NCI-H345 treated with DMSO at 0.1 percent for 48 hours (cell line): ENCODE measurements around the gene OR2D3.
A peak's percentile ranks its signal among the peaks of the same experiment; 100 is the strongest.
"Not testable (repeated sequence)": the region's sequence is repeated elsewhere in the genome, so short reads cannot be mapped to it uniquely, and the experiment has no call there.

Experiments used
- DNase-seq: peaks from one replicate; lab custom pipeline; 2025; ENCODE audit not compliant: unreplicated experiment; lab: John Stamatoyannopoulos, UW

OR2D3 gene

DNA sequence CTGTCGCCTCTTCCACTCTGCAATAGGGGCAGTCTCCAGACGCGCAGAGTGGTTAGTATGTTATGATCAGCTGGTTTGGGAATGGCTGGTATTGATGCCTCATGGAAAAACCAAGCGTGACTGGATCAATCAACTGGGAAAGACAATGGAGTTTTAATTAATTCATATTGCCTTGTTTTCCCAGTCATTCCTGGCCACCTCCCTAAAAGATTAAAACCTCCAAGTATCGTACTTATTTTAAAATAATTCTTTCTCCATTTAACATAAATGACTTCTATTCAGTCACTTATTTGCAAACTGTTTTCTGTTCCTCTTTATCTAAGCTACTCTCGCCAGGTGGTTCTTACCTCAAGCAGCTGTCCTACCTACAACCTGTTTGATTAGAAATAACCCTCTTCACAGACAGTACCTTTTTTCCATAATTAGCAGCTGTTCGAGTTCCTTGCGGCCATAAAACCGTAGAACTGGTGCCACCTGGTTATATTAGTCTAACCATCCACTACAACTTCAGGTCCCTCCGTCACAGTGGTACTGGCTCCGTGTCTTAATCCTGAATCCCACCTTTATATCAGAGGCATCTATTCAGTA, 6.3 kb downstream of the OR2D3 start:
- DNase-seq = peak; percentile 68

GRCh38 chr11:6928916-6929315, 8.1 kb downstream of the OR2D3 start:
- no peak for DNase-seq

GRCh38 chr11:6931146-6931713, 10.4 kb downstream of the OR2D3 start:
- no peak for DNase-seq

- DNase-seq = no peak
Observed at GRCh38 chr11:6932145-6932544, 11.3 kb downstream of the OR2D3 start.

DNA sequence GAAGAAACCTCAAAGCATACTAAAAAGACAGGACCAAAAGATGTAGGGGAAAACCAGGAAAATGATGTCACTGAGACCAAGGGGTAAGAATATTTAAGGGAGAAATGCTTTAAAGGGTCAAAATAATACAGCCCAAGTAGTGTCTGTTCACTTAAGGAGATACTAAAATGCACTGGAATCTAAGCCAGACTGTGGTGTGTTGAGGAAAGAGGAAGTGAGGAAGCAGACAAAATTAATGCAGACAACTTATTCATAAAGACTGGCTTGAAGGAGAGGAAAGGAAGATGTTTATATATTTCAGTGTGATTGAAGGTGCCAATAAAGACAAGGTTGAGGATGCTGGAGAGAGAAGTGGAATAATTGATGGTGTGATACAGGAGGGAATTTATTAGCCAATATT, 21.2 kb downstream of the OR2D3 start:
- no peak for DNase-seq

GRCh38 chr11:6943131-6943530, 22.3 kb downstream of the OR2D3 start:
- DNase-seq = no peak

DNA sequence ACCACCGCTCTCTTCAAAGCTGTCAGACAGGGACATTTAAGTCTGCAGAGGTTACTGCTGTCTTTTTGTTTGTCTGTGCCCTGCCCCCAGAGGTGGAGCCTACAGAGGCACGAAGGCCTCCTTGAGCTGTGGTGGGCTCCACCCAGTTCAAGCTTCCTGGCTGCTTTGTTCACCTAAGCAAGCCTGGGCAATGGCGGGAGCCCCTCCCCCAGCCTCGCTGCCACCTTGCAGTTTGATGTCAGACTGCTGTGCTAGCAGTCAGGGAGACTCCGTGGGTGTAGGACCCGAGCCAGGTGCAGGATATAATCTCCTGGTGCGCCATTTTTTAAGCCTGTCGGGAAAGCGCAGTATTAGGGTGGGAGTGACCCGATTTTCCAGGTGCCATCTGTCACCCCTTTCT, 33.4 kb downstream of the OR2D3 start:
- not testable (repeated sequence) for DNase-seq

DNA sequence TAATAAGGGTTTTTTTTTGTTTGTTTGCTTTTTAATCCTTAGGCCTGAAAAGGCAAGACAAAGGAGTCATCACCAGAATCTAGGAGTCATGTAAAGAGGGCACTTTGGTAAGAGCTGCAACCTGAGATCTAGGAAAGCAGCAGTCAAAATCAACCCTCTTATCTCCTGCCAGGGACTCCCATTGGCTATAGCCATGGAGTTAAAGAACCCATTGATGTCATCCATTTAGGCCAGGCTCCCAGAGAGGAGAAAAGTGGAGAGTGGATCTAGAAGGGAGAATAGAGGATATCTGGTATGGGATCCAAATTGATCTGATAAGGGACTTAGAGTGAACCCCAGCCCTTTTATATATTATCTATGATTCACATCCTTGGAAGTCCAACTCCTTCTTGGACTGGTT, 41.3 kb downstream of the OR2D3 start:
- DNase-seq = no peak

DNA sequence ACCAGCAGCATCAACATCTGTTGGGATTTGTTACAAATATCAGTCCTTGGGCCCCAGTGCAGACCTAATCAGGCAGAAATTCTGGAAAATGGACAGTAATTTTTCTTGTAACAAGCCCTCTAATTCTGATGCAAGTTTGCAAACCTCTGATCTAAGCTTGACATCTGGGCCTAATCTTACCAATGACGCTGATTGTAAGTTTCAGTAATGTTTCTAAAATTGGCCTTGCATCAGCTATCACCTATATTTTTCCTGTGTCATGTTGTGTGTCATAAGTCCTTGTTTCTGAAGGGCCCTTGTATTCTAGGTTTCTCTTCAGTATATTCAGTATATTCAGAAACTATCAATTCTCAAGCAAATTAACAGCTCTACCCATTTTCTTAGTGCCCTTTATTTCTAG, 41.9 kb downstream of the OR2D3 start:
- DNase-seq = no peak

DNA sequence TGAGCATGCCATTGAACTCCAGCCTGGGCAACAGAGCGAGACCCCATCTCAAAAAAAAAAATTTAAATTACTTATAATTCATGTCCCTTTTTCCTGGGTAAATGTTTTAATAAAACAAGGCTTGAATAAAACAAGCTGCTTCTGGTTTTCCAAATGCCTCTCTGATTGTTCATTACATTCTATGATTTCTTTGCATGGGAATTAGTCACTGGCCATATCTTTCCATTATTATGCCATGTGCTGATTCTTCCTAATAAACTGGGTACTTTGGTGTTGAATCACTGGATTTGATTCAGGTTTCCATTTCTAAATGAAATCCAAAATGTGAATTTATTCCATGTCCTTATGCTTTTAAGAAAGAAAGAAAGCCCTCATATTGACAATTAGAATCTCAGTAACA, 48.0 kb downstream of the OR2D3 start:
- DNase-seq = no peak

DNA sequence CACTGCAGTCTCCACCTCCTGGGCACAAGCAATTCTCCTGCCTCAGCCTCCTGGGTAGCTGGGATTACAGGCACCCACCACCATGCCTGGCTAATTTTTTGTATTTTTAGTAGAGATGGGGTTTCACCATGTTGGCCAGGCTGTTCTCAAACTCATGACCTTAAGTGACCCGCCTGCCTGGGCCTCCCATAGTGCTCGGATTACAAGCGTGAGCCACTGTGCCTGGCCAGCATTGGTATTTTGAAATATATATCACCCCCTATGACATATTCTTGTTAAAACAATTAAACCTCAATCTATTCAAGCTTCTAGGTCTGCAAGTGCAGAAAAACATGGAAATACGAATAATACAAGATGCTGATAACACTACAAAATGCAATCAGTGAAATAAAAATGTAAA, 49.1 kb downstream of the OR2D3 start:
- DNase-seq = not testable (repeated sequence)
